SK-N-SH treated with all-trans-retinoic acid at 6 μM for 48 hours (cell line): ENCODE data around the gene HOXD3.

Experiments
- ATAC-seq: fragments of 200-7000 bp; cut with Tn5 transposase; 3 replicates; pipeline ENCODE4 v1.9.1; 2020; ENCODE audit warnings: mild to moderate bottlenecking, moderate library complexity
- ARNTL ChIP-seq: fragments of 450-650 bp; formaldehyde crosslinking; IDR thresholded peaks from 2 replicates; pipeline ENCODE4 v1.5.0; 2020; ENCODE audit warnings: low read depth, mild to moderate bottlenecking, moderate library complexity, borderline replicate concordance
- BACH2 ChIP-seq: fragments of 250-450 bp; sonication (Bioruptor Pico); IDR thresholded peaks from 2 replicates; pipeline ENCODE4 v1.9.0; 2021; ENCODE audit warnings: mild to moderate bottlenecking, borderline replicate concordance
- CSDC2 ChIP-seq: fragments of 250-450 bp; sonication (Bioruptor Pico); IDR thresholded peaks from 2 replicates; pipeline ENCODE4 v1.5.0; 2020; ENCODE audit warnings: mild to moderate bottlenecking, moderate library complexity
- CSRNP3 ChIP-seq: fragments of 250-450 bp; sonication (Bioruptor Pico); IDR thresholded peaks from 2 replicates; pipeline ENCODE4 v1.5.1; 2021; ENCODE audit warnings: mild to moderate bottlenecking, moderate library complexity
- ESRRG ChIP-seq: fragments of 250-450 bp; sonication (Bioruptor Pico); IDR thresholded peaks from 2 replicates; pipeline ENCODE4 v1.6.1; 2021; ENCODE audit warnings: mild to moderate bottlenecking
- GLIS3 ChIP-seq: fragments of 250-450 bp; sonication (Bioruptor Pico); IDR thresholded peaks from 2 replicates; pipeline ENCODE4 v1.5.0; 2020; ENCODE audit warnings: mild to moderate bottlenecking, moderate library complexity
- ISL1 ChIP-seq: fragments of 250-450 bp; sonication (Bioruptor Pico); IDR thresholded peaks from 2 replicates; pipeline ENCODE4 v2.1.2; 2022; ENCODE audit warnings: mild to moderate bottlenecking, moderate library complexity
- OSR1 ChIP-seq: fragments of 250-450 bp; sonication (Bioruptor Pico); IDR thresholded peaks from 2 replicates; pipeline ENCODE4 v1.8.0; 2022; ENCODE audit warnings: moderate library complexity, mild to moderate bottlenecking, inconsistent platforms
- PATZ1 ChIP-seq: fragments of 250-450 bp; sonication (Bioruptor Pico); IDR thresholded peaks from 2 replicates; pipeline ENCODE4 v1.8.0; 2020; ENCODE audit warnings: mild to moderate bottlenecking, moderate library complexity, borderline replicate concordance
- PPARA ChIP-seq: fragments of 250-450 bp; sonication (Bioruptor Pico); IDR thresholded peaks from 2 replicates; pipeline ENCODE4 v1.5.0; 2020; ENCODE audit warnings: mild to moderate bottlenecking, borderline replicate concordance
- RARB ChIP-seq: fragments of 250-450 bp; sonication (Bioruptor Pico); IDR thresholded peaks from 2 replicates; pipeline ENCODE4 v1.8.0; 2021; ENCODE audit warnings: mild to moderate bottlenecking, moderate library complexity
- SNAI2 ChIP-seq: fragments of 250-450 bp; sonication (Bioruptor Pico); IDR thresholded peaks from 2 replicates; pipeline ENCODE4 v1.5.0; 2020; ENCODE audit warnings: mild to moderate bottlenecking, moderate library complexity
- TCF4 ChIP-seq: fragments of 250-450 bp; sonication (Bioruptor Pico); IDR thresholded peaks from 2 replicates; pipeline ENCODE4 v1.8.0; 2021; ENCODE audit warnings: mild to moderate bottlenecking, moderate library complexity, borderline replicate concordance
- TOX ChIP-seq: fragments of 250-450 bp; sonication (Bioruptor Pico); IDR thresholded peaks from 2 replicates; pipeline ENCODE4 v1.8.0; 2021; ENCODE audit warnings: mild to moderate bottlenecking, moderate library complexity, borderline replicate concordance
- TSHZ2 ChIP-seq: fragments of 250-450 bp; sonication (Bioruptor Pico); IDR thresholded peaks from 2 replicates; pipeline ENCODE4 v1.5.0; 2020; ENCODE audit warnings: mild to moderate bottlenecking, moderate library complexity
- ZC3H10 ChIP-seq: fragments of 250-450 bp; sonication (Bioruptor Pico); IDR thresholded peaks from 2 replicates; pipeline ENCODE4 v1.5.1; 2021; ENCODE audit warnings: mild to moderate bottlenecking, moderate library complexity
- ZFP3 ChIP-seq: fragments of 250-450 bp; sonication (Bioruptor Pico); IDR thresholded peaks from 2 replicates; pipeline ENCODE4 v1.5.0; 2020; ENCODE audit warnings: mild to moderate bottlenecking, moderate library complexity
- ZFP30 ChIP-seq: fragments of 450-650 bp; formaldehyde crosslinking; IDR thresholded peaks from 2 replicates; pipeline ENCODE4 v1.5.0; 2022; ENCODE audit warnings: mild to moderate bottlenecking, moderate library complexity
- ZNF565 ChIP-seq: fragments of 450-650 bp; formaldehyde crosslinking; conservative IDR thresholded peaks from 2 replicates; pipeline ENCODE4 v1.5.0; 2020; ENCODE audit warnings: low read depth, mild to moderate bottlenecking, moderate library complexity
- ZNF70 ChIP-seq: fragments of 450-650 bp; formaldehyde crosslinking; IDR thresholded peaks from 2 replicates; pipeline ENCODE4 v1.5.0; 2020; ENCODE audit warnings: mild to moderate bottlenecking, moderate library complexity
- ZNF8 ChIP-seq: fragments of 450-650 bp; formaldehyde crosslinking; IDR thresholded peaks from 2 replicates; pipeline ENCODE4 v1.5.0; 2020; ENCODE audit warnings: mild to moderate bottlenecking, moderate library complexity
- TF ChIP-seq, protein P1 (sequence below): fragments of 250-450 bp; sonication (Bioruptor Pico); IDR thresholded peaks from 2 replicates; pipeline ENCODE4 v1.5.1; 2020; ENCODE audit warnings: low read depth, mild to moderate bottlenecking, moderate library complexity

Gene HOXD3

DNA sequence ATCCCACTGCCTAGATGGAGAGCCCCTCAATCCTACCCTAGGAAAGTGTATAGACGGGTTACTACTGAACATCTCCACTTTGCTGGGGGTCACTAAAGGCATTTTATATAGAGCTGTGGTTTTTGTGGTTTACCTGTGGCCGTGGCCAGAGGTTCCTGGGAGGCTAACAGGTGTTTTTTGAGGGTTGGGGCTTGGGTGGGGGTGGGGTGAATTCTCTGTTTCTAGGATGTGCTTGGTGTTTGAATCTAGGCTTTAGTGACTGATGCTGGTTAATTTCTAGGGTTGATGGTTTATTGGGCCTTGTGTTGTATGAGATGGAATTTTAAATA is 19.9 kb upstream of the HOXD3 start:
- no peak for ATAC-seq

GRCh38 chr2:176137906-176138305 is 19.2 kb upstream of the HOXD3 start:
- TF ChIP-seq ZNF70, result no peak
- TF ChIP-seq BACH2 (CRISPR knock-in tag), result no peak
- no peak for TF ChIP-seq ZNF8 (CRISPR knock-in tag)
- TF ChIP-seq PPARA (CRISPR knock-in tag), result no peak
- TF ChIP-seq ZFP30 (CRISPR knock-in tag), result no peak
- TF ChIP-seq GLIS3 (CRISPR knock-in tag), result no peak
- no peak for TF ChIP-seq ZNF565 (CRISPR knock-in tag)
- no peak for TF ChIP-seq TCF4 (CRISPR knock-in tag)
- TF ChIP-seq ZFP3 (CRISPR knock-in tag), result no peak
- TF ChIP-seq ZC3H10 (CRISPR knock-in tag), result no peak
- no peak for TF ChIP-seq ESRRG (CRISPR knock-in tag)
- no peak for TF ChIP-seq ARNTL (CRISPR knock-in tag)
- no peak for TF ChIP-seq TOX (CRISPR knock-in tag)
- TF ChIP-seq, protein P1, sequence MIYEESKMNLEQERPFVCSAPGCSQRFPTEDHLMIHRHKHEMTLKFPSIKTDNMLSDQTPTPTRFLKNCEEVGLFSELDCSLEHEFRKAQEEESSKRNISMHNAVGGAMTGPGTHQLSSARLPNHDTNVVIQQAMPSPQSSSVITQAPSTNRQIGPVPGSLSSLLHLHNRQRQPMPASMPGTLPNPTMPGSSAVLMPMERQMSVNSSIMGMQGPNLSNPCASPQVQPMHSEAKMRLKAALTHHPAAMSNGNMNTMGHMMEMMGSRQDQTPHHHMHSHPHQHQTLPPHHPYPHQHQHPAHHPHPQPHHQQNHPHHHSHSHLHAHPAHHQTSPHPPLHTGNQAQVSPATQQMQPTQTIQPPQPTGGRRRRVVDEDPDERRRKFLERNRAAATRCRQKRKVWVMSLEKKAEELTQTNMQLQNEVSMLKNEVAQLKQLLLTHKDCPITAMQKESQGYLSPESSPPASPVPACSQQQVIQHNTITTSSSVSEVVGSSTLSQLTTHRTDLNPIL (CRISPR knock-in tag), result no peak
- TF ChIP-seq CSDC2 (CRISPR knock-in tag), result no peak
- TF ChIP-seq SNAI2 (CRISPR knock-in tag), result no peak
- TF ChIP-seq PATZ1 (CRISPR knock-in tag), result no peak
- no peak for TF ChIP-seq CSRNP3 (CRISPR knock-in tag)
- no peak for ATAC-seq

More for the DNA sequence above, 19.9 kb upstream of the HOXD3 start:
- TF ChIP-seq ISL1 (CRISPR knock-in tag) (no peak), BACH2 (CRISPR knock-in tag) (no peak), ZC3H10 (CRISPR knock-in tag) (no peak), PATZ1 (CRISPR knock-in tag) (no peak), ZFP3 (CRISPR knock-in tag) (no peak), TCF4 (CRISPR knock-in tag) (no peak), OSR1 (CRISPR knock-in tag) (no peak), TSHZ2 (no peak)
- TF ChIP-seq, all 23 proteins: peak for 0

GRCh38 chr2:176138526-176138922 is 18.6 kb upstream of the HOXD3 start:
- ATAC-seq, result no peak
- no peak for TF ChIP-seq GLIS3 (CRISPR knock-in tag)
- no peak for TF ChIP-seq ISL1 (CRISPR knock-in tag)
- no peak for TF ChIP-seq RARB (CRISPR knock-in tag)
- TF ChIP-seq CSDC2 (CRISPR knock-in tag), result no peak
- TF ChIP-seq ARNTL (CRISPR knock-in tag), result no peak
- TF ChIP-seq ESRRG (CRISPR knock-in tag), result no peak
- no peak for TF ChIP-seq CSRNP3 (CRISPR knock-in tag)
- no peak for TF ChIP-seq TCF4 (CRISPR knock-in tag)
- TF ChIP-seq TSHZ2, result no peak
- TF ChIP-seq PATZ1 (CRISPR knock-in tag), result no peak
